ENCODE measurements around the gene MYOZ2.

GRCh38 chr4:119206178-119206577 is 70.5 kb downstream of the MYOZ2 start:
- TF ChIP-seq MZF1 (tag by site-specific recombination; IDR thresholded peaks at IDR 0.05; ENCODE audit: borderline replicate concordance) (no peak), CTCF (tag by site-specific recombination; IDR thresholded peaks at IDR 0.05) (no peak), ZNF792 (tag by site-specific recombination; IDR thresholded peaks at IDR 0.05) (no peak), ZXDB (tag by site-specific recombination; IDR thresholded peaks at IDR 0.05) (no peak), ZNF76 (tag by site-specific recombination; IDR thresholded peaks at IDR 0.05; ENCODE audit: borderline replicate concordance, low read depth) (no peak), REST (tag by site-specific recombination; IDR thresholded peaks at IDR 0.05) (no peak), KLF17 (tag by site-specific recombination; IDR thresholded peaks at IDR 0.05) (no peak), PRDM4 (tag by site-specific recombination; IDR thresholded peaks at IDR 0.05) (no peak), ATF2 (tag by site-specific recombination; IDR thresholded peaks at IDR 0.05; ENCODE audit: low read depth) (no peak), ZBTB11 (tag by site-specific recombination; conservative IDR thresholded peaks at IDR 0.05; ENCODE audit: low read depth) (no peak)
